Measurements from ENCODE around the gene AP1G2. TPM values are rescaled to one million over a fixed set of nuclear protein-coding genes. Genes with fewer than 3 reads are reported as not detected.

The AP1G2 gene
- total and polyA plus RNA-seq, 2 donors (not counting 1 experiment from before 2014, with no cell fraction given): 648 to 1,185 TPM

DNA sequence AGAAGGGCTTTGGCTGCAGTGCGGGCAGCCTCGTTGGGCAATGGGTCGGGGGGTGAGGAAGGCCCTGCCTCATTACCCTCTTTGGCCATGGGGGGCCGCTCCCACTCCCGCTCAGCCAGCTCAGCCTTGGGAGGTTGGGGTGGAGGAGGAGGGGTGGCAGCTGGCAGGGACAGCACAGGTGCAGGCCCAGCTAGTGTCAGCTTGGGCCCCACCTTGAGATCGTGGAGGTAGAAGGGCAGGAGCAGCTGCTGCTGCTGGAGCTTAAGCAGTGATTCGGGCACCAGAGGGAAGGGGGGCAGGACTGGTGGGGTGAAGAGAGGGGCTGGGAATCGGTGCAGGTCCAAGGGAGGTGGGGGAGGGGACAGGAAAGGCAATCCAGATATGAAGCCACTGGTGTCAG lies 42.0 kb downstream of the AP1G2 start:
- ATAC-seq (ENCODE audit: low read depth) (no peak), DNase-seq (no peak)
- H3K9ac ChIP-seq (ENCODE audit: low read length): no peak overlapping the region
- no peak overlapping the region for H3K27ac ChIP-seq (ENCODE audit: low read length in 2 of 2)
- H3K36me3 ChIP-seq (replicated peaks in 1 of 2; ENCODE audit: control extremely low read depth in 1 of 2, control insufficient read depth in 1 of 2, extremely low read depth in 1 of 2, insufficient read depth in 2 of 2, low read length in 1 of 2): no peaks in the 10 kb centered on the region
- no peak overlapping the region for H3K4me3 ChIP-seq (ENCODE audit: control extremely low read depth in 1 of 5, extremely low read depth in 1 of 5, insufficient read depth in 1 of 5, low read depth in 2 of 5, low read length in 4 of 5)
- H3K9me3 ChIP-seq (ENCODE audit: control extremely low read depth in 1 of 3, control insufficient read depth in 2 of 3, insufficient read depth in 1 of 3, low read length in 2 of 3): no peaks in the 10 kb centered on the region
- no peak for TF ChIP-seq EZH2 (IDR thresholded peaks at IDR 0.05; ENCODE audit: borderline replicate concordance, insufficient read depth, low read depth, low read length, poor library complexity, severe bottlenecking)
- TF ChIP-seq, protein P1, sequence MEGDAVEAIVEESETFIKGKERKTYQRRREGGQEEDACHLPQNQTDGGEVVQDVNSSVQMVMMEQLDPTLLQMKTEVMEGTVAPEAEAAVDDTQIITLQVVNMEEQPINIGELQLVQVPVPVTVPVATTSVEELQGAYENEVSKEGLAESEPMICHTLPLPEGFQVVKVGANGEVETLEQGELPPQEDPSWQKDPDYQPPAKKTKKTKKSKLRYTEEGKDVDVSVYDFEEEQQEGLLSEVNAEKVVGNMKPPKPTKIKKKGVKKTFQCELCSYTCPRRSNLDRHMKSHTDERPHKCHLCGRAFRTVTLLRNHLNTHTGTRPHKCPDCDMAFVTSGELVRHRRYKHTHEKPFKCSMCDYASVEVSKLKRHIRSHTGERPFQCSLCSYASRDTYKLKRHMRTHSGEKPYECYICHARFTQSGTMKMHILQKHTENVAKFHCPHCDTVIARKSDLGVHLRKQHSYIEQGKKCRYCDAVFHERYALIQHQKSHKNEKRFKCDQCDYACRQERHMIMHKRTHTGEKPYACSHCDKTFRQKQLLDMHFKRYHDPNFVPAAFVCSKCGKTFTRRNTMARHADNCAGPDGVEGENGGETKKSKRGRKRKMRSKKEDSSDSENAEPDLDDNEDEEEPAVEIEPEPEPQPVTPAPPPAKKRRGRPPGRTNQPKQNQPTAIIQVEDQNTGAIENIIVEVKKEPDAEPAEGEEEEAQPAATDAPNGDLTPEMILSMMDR (IDR thresholded peaks at IDR 0.05): no peak
- no peaks in the 10 kb centered on the region for H4K20me1 ChIP-seq (ENCODE audit: control insufficient read depth, insufficient read depth, low read length, poor library complexity, severe bottlenecking)
- H3K27me3 ChIP-seq (replicated peaks in 1 of 4; ENCODE audit: control extremely low read depth in 1 of 4, control insufficient read depth in 3 of 4, insufficient read depth in 4 of 4, low read length in 3 of 4): no peaks in the 10 kb centered on the region
- ChIA-PET POLR2A (no interaction called here), CTCF (interaction anchor here (1.4 to 1.5 kb wide), 2 partner anchors 16 to 37 kb away, joined by 3 to 5 read pairs; no protein-coding TSS in a partner anchor)
- H3K79me2 ChIP-seq (ENCODE audit: control insufficient read depth, insufficient read depth, low read length): no peaks in the 10 kb centered on the region
- no peak overlapping the region for H3K4me3 Mint-ChIP-seq
- no peaks in the 10 kb centered on the region for H3K4me1 Mint-ChIP-seq
- H3K27me3 Mint-ChIP-seq: no peaks in the 10 kb centered on the region
- H2AFZ ChIP-seq (ENCODE audit: insufficient read depth, low read depth, low read length, poor library complexity, severe bottlenecking): no peak overlapping the region
- intact Hi-C loops (cut with micrococcal nuclease): no loop called here
- no peaks in the 10 kb centered on the region for H3K9me3 Mint-ChIP-seq (ENCODE audit: insufficient read depth)
- H3K27ac Mint-ChIP-seq: no peak overlapping the region
- 88% methylated on average over 8 of the region's 8 CpGs for WGBS (ENCODE audit: insufficient coverage)
- no peak overlapping the region for H3K4me2 ChIP-seq (replicated peaks; ENCODE audit: low read depth, low read length, poor library complexity, severe bottlenecking)
- H3K4me1 ChIP-seq (ENCODE audit: control insufficient read depth in 2 of 2, insufficient read depth in 2 of 2, low read length in 2 of 2): no peaks in the 10 kb centered on the region

DNA sequence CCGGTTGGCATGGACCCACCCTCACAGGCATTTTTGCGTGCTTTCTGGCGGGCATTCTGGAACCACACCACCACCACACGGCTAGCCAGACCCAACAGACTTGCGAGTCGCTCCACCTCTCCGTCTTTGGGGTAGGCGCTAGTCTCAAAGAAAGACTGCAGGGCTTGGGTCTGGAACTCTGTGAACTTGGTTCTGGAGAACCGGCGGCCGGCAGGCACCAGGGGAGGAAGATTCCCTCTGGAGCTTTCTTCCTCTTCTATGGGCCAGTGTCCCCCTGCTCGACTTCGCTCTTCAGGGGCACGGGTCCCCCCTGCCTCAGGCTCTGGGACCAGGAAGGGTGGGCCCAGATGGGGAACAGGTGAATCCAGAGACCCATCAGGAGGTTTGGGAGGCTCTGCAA lies 42.6 kb downstream of the AP1G2 start:
- ChIA-PET POLR2A (no interaction called here), CTCF (interaction anchor here (1.4 to 1.5 kb wide), 2 partner anchors 17 to 38 kb away, joined by 3 to 5 read pairs; no protein-coding TSS in a partner anchor)
- Mint-ChIP-seq H3K4me1 (no peaks in the 10 kb centered on the region), H3K27ac (no peak overlapping the region), H3K27me3 (no peaks in the 10 kb centered on the region), H3K9me3 (ENCODE audit: insufficient read depth) (no peaks in the 10 kb centered on the region), H3K4me3 (no peak overlapping the region)
- no peak for DNase-seq
- no peaks in the 10 kb centered on the region for H3K36me3 ChIP-seq (replicated peaks in 1 of 2; ENCODE audit: control extremely low read depth in 1 of 2, control insufficient read depth in 1 of 2, extremely low read depth in 1 of 2, insufficient read depth in 2 of 2, low read length in 1 of 2)
- no peak overlapping the region for H3K27ac ChIP-seq (ENCODE audit: low read length in 2 of 2)
- H3K79me2 ChIP-seq (ENCODE audit: control insufficient read depth, insufficient read depth, low read length): no peaks in the 10 kb centered on the region
- H3K4me3 ChIP-seq (ENCODE audit: control extremely low read depth in 1 of 5, extremely low read depth in 1 of 5, insufficient read depth in 1 of 5, low read depth in 2 of 5, low read length in 4 of 5): no peak overlapping the region
- H3K9ac ChIP-seq (ENCODE audit: low read length): no peak overlapping the region
- H3K27me3 ChIP-seq (replicated peaks in 1 of 4; ENCODE audit: control extremely low read depth in 1 of 4, control insufficient read depth in 3 of 4, insufficient read depth in 4 of 4, low read length in 3 of 4): no peaks in the 10 kb centered on the region
- no peaks in the 10 kb centered on the region for H4K20me1 ChIP-seq (ENCODE audit: control insufficient read depth, insufficient read depth, low read length, poor library complexity, severe bottlenecking)
- intact Hi-C loops (cut with micrococcal nuclease): no loop called here
- ATAC-seq (ENCODE audit: low read depth): no peak
- no peak overlapping the region for H3K4me2 ChIP-seq (replicated peaks; ENCODE audit: low read depth, low read length, poor library complexity, severe bottlenecking)
- WGBS (ENCODE audit: insufficient coverage): 95% methylated on average over 9 of the region's 14 CpGs
- H3K9me3 ChIP-seq (ENCODE audit: control extremely low read depth in 1 of 3, control insufficient read depth in 2 of 3, insufficient read depth in 1 of 3, low read length in 2 of 3): no peaks in the 10 kb centered on the region
- H3K4me1 ChIP-seq (ENCODE audit: control insufficient read depth in 2 of 2, insufficient read depth in 2 of 2, low read length in 2 of 2): no peaks in the 10 kb centered on the region
- H2AFZ ChIP-seq (ENCODE audit: insufficient read depth, low read depth, low read length, poor library complexity, severe bottlenecking): no peak overlapping the region
- TF ChIP-seq, protein P1 (IDR thresholded peaks at IDR 0.05): no peak
- no peak for TF ChIP-seq EZH2 (IDR thresholded peaks at IDR 0.05; ENCODE audit: borderline replicate concordance, insufficient read depth, low read depth, low read length, poor library complexity, severe bottlenecking)
